B cell (primary cell): Measurements from ENCODE around the gene MYMK. TPM values are rescaled to one million over a fixed set of nuclear protein-coding genes. Genes with fewer than 3 reads are reported as not detected.

Experiments used
- ATAC-seq: fragments of 200-7000 bp; cut with Tn5 transposase; one replicate; pipeline ENCODE4 v1.10.0; 2021; ENCODE audit warnings: low read depth, mild to moderate bottlenecking, moderate number of reproducible peaks, moderate library complexity
- CTCF ChIA-PET: fragments of 350-600 bp; sonication (Branson Sonifier 250); formaldehyde crosslinking; loops from one replicate; lab custom pipeline; 2021; ENCODE audit warnings: antibody characterized with exemption, inconsistent platforms; lab: Charles Lee
- POLR2A ChIA-PET: fragments of 350-600 bp; sonication (Branson Sonifier 250); formaldehyde crosslinking; loops from one replicate; lab custom pipeline; 2021; ENCODE audit warnings: antibody characterized with exemption; lab: Charles Lee
- DNase-seq: peaks from one replicate; pipeline ENCODE4 v3.0.0; 2013
- H2AFZ ChIP-seq: 2 replicates; pipeline ENCODE4 v1.6.1; 2012; ENCODE audit warnings: mild to moderate bottlenecking, low read depth, low read length; ENCODE audit not compliant: insufficient read depth, poor library complexity, severe bottlenecking
- H3K27ac ChIP-seq, 2 donors: 1 replicate in 1 of 2; 2 replicates in 1 of 2; pipeline ENCODE4 v1.5.1; 2012 to 2013; ENCODE audit warnings: low read length in 2 of 2, mild to moderate bottlenecking in 2 of 2, moderate library complexity in 1 of 2
- H3K27me3 ChIP-seq, 4 experiments: fragments of 200-600 bp in 1 of 4; sonication (generic) in 1 of 4; replicated peaks in 1 of 4; 1 replicate in 2 of 4; 2 replicates in 2 of 4; pipeline versions ENCODE4 v1.6.1 to v1.7.0; 2013 to 2016; ENCODE audit warnings: low read length in 3 of 4, mild to moderate bottlenecking in 2 of 4, mixed read lengths in 1 of 4, moderate library complexity in 1 of 4; ENCODE audit not compliant: insufficient read depth in 4 of 4, control insufficient read depth in 3 of 4; ENCODE audit errors: control extremely low read depth in 1 of 4
- H3K36me3 ChIP-seq, 2 experiments: replicated peaks in 1 of 2; 1 replicate in 1 of 2; 2 replicates in 1 of 2; pipeline versions ENCODE4 v1.6.1 to v1.7.1; 2013; ENCODE audit warnings: low read length in 1 of 2; ENCODE audit not compliant: insufficient read depth in 2 of 2, control insufficient read depth in 1 of 2; ENCODE audit errors: control extremely low read depth in 1 of 2, extremely low read depth in 1 of 2
- H3K4me1 ChIP-seq, 2 donors: fragments of 200-600 bp in 1 of 2; sonication (generic) in 1 of 2; 1 replicate in 1 of 2; 2 replicates in 1 of 2; pipeline versions ENCODE4 v1.5.1 to v1.6.1; 2013 to 2017; ENCODE audit warnings: low read length in 2 of 2; ENCODE audit not compliant: control insufficient read depth in 2 of 2, insufficient read depth in 2 of 2
- H3K4me2 ChIP-seq: replicated peaks from 2 replicates; pipeline ENCODE3; 2012; ENCODE audit warnings: mild to moderate bottlenecking, low read depth, low read length; ENCODE audit not compliant: poor library complexity, severe bottlenecking
- H3K4me3 ChIP-seq, 5 experiments: fragments of 200-600 bp in 1 of 5; sonication (generic) in 1 of 5; 1 replicate in 3 of 5; 2 replicates in 2 of 5; pipeline versions ENCODE4 v1.5.1 to v1.7.0; 2011 to 2016; ENCODE audit warnings: low read length in 4 of 5, mild to moderate bottlenecking in 4 of 5, low read depth in 2 of 5, control low read depth in 1 of 5, moderate library complexity in 1 of 5; ENCODE audit not compliant: insufficient read depth in 1 of 5; ENCODE audit errors: control extremely low read depth in 1 of 5, extremely low read depth in 1 of 5
- H3K79me2 ChIP-seq: fragments of 200-600 bp; sonication (generic); one replicate; pipeline ENCODE4 v1.6.0; 2016; ENCODE audit warnings: low read length; ENCODE audit not compliant: control insufficient read depth, insufficient read depth
- H3K9ac ChIP-seq: fragments of 200-600 bp; sonication (generic); 2 replicates; pipeline ENCODE4 v1.6.1; 2017; ENCODE audit warnings: mild to moderate bottlenecking, low read length, moderate library complexity
- H3K9me3 ChIP-seq, 3 donors: one replicate each; pipeline versions ENCODE4 v1.6.1 to v1.7.1; 2013; ENCODE audit warnings: low read length in 2 of 3; ENCODE audit not compliant: control insufficient read depth in 2 of 3, insufficient read depth in 1 of 3; ENCODE audit errors: control extremely low read depth in 1 of 3
- H4K20me1 ChIP-seq: 2 replicates; pipeline ENCODE4 v1.6.0; 2012; ENCODE audit warnings: mild to moderate bottlenecking, low read length; ENCODE audit not compliant: insufficient read depth, control insufficient read depth, poor library complexity, severe bottlenecking
- H3K27ac Mint-ChIP-seq: one replicate; pipeline ENCODE4 v1.8.0; 2021; ENCODE audit warnings: mixed read lengths
- H3K27me3 Mint-ChIP-seq: one replicate; pipeline ENCODE4 v1.8.0; 2021; ENCODE audit warnings: mixed read lengths
- H3K4me1 Mint-ChIP-seq: one replicate; pipeline ENCODE4 v1.8.0; 2021; ENCODE audit warnings: mixed read lengths
- H3K4me3 Mint-ChIP-seq: one replicate; pipeline ENCODE4 v1.8.0; 2021; ENCODE audit warnings: mixed read lengths
- H3K9me3 Mint-ChIP-seq: one replicate; pipeline ENCODE4 v1.8.0; 2022; ENCODE audit warnings: mixed read lengths; ENCODE audit not compliant: insufficient read depth
- EZH2 ChIP-seq: IDR thresholded peaks from 2 replicates; pipeline ENCODE4 v1.6.1; 2012; ENCODE audit warnings: borderline replicate concordance, low read depth, mild to moderate bottlenecking, moderate library complexity, low read length; ENCODE audit not compliant: insufficient read depth, poor library complexity, severe bottlenecking
- WGBS: methylation state at CpG from one replicate; pipeline ENCODE4 v1.1.5; 2013; ENCODE audit warnings: missing lambda C conversion rate; ENCODE audit not compliant: insufficient coverage; 5-methylcytosine and 5-hydroxymethylcytosine counted together
- intact Hi-C: fragments of 100-400 bp; cut with micrococcal nuclease; formaldehyde crosslinking; loops from one replicate; pipeline ENCODE4 v1.10.0; 2022
- polyA plus RNA-seq: library from polyadenylated mRNA; depleted of rRNA; stranded (reverse); fragments of >200 nt; gene quantifications from 2 replicates; pipeline ENCODE4 v1.2.3, GENCODE V29; 2012
- total RNA-seq, 2 donors: library from RNA; stranded (reverse); fragments of 120-200 nt in 1 of 2; gene quantifications; 1 replicate in 1 of 2; 2 replicates in 1 of 2; pipeline versions ENCODE4 v1.2.3 to v1.2.4, GENCODE V29; 2013 to 2022
- TF ChIP-seq, protein P1 (sequence below): fragments of 200-600 bp; IDR thresholded peaks from one replicate; pipeline ENCODE4 v1.8.0; 2022; ENCODE audit warnings: antibody characterized with exemption, mild to moderate bottlenecking

Gene MYMK
- total and polyA plus RNA-seq, 2 donors (not counting 1 experiment from before 2014, with no cell fraction given), result not detected

DNA sequence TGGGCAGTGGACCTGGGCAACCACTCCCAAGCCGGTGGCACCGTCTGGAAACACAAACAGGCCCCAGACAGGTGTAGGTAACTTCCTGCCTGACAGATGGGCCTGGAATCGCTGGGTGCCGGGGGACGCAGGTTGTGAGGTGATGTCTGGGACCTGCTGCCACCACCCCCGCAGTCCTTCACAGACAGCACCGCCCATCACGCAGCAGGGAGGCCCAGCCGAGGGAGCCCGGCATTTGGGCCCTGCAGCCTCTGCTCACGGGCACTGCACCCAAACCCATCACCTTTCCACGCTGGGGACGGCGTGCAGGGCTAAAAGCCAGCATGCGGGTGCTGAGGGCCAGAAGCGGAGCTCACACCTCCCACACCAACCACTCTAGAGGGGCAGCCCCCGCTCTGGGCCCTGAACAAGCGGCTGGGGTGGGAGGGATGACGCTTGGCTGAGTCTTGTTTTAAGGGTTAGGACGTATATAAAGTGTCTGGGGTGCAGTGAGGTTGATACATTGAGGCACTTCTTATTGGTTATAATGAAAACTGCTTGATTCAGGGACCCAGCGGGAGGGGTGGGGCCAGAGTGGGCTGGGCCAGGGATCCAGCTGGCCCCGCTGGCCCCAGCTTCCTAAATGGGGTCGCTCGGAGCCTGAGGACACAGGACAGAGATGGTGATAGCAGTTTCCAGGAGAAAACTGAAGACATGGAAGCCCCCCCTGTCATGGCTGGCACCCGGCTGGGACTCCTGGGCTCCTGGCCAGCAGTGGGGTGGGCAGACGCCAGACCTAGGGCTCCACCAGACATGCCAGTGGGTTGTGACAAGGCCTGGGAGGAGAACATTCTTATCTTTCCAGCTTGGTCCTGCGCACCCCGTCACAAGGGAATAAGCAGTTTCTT is 11.3 kb downstream of the MYMK start:
- no peaks in the 10 kb centered on the region for H3K9me3 Mint-ChIP-seq
- H3K4me1 Mint-ChIP-seq, result no peaks in the 10 kb centered on the region
- Histone ChIP-seq H3K4me2 (no peak overlapping the region), H2AFZ (no peak overlapping the region), H3K79me2 (no peaks in the 10 kb centered on the region), H3K36me3 (no peaks in the 10 kb centered on the region), H3K9me3 (peaks cover 0 to 5% (median 0%) of the 10 kb centered on the region in 3 donors), H3K9ac (no peak overlapping the region), H3K4me3 (no peak overlapping the region), H4K20me1 (no peaks in the 10 kb centered on the region), H3K4me1 (peaks cover 0 to 4% of the 10 kb centered on the region in 2 donors), H3K27ac (no peak overlapping the region), H3K27me3 (peaks cover 0 to 11% (median 0%) of the 10 kb centered on the region in 4 experiments)
- TF ChIP-seq, protein P1, sequence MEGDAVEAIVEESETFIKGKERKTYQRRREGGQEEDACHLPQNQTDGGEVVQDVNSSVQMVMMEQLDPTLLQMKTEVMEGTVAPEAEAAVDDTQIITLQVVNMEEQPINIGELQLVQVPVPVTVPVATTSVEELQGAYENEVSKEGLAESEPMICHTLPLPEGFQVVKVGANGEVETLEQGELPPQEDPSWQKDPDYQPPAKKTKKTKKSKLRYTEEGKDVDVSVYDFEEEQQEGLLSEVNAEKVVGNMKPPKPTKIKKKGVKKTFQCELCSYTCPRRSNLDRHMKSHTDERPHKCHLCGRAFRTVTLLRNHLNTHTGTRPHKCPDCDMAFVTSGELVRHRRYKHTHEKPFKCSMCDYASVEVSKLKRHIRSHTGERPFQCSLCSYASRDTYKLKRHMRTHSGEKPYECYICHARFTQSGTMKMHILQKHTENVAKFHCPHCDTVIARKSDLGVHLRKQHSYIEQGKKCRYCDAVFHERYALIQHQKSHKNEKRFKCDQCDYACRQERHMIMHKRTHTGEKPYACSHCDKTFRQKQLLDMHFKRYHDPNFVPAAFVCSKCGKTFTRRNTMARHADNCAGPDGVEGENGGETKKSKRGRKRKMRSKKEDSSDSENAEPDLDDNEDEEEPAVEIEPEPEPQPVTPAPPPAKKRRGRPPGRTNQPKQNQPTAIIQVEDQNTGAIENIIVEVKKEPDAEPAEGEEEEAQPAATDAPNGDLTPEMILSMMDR, result no peak
- no peak for TF ChIP-seq EZH2
- DNase-seq (no peak), ATAC-seq (no peak)
- H3K27me3 Mint-ChIP-seq, result peaks cover 12% of the 10 kb centered on the region
- ChIA-PET CTCF (no interaction called here), POLR2A (no interaction called here)
- no peak overlapping the region for H3K4me3 Mint-ChIP-seq
- intact Hi-C loops, result no loop called here
- 94% methylated on average over 20 of the region's 28 CpGs for WGBS
- no peak overlapping the region for H3K27ac Mint-ChIP-seq
